SH-SY5Y (cell line): ENCODE results near the gene MAP3K12.

Source experiments
- GATA2 ChIP-seq: IDR thresholded peaks from 2 replicates; pipeline ENCODE4 v1.6.1; 2011; ENCODE audit warnings: mild to moderate bottlenecking, low read depth, low read length
- GATA3 ChIP-seq: IDR thresholded peaks from 2 replicates; pipeline ENCODE4 v1.6.1; 2011; ENCODE audit warnings: low read depth, mild to moderate bottlenecking, low read length, moderate library complexity

- no peak for TF ChIP-seq GATA3
- no peak for TF ChIP-seq GATA2
These were observed 12.3 kb downstream of the MAP3K12 start for GRCh38 chr12:53486736-53487487.
